IMR-90 (cell line): ENCODE data around the gene GIMAP8. TPM values are rescaled to one million over a fixed set of nuclear protein-coding genes. Genes with fewer than 3 reads are reported as not detected.

ENCODE experiments used
- ATAC-seq: fragments of 200-7000 bp; cut with Tn5 transposase; 2 replicates; pipeline ENCODE4 v1.9.1; 2020; ENCODE audit warnings: low read depth, mild to moderate bottlenecking, moderate library complexity
- BruUV-seq: library from RNA; stranded (reverse); fragments of 400-500 nt; replicated peaks from 2 replicates; lab custom pipeline; 2021; lab: Mats Ljungman, UMichigan
- CTCF ChIA-PET: fragments of 300-600 bp; formaldehyde crosslinking; extraction: SDS; loops from one replicate; lab custom pipeline; 2021; ENCODE audit warnings: antibody characterized with exemption; lab: Yijun Ruan, JAX
- POLR2A ChIA-PET: fragments of 300-600 bp; sonication (Branson Sonifier 250); formaldehyde crosslinking; loops from one replicate; lab custom pipeline; 2022; ENCODE audit warnings: antibody characterized with exemption; ENCODE audit not compliant: unreplicated experiment; lab: Charles Lee
- DNase-seq: peaks from one replicate; pipeline ENCODE4 v3.0.0; 2013
- H2AFZ ChIP-seq: replicated peaks from 2 replicates; pipeline ENCODE3; 2013; ENCODE audit warnings: low read length, mild to moderate bottlenecking; ENCODE audit not compliant: poor library complexity
- H2AK5ac ChIP-seq: 2 replicates; pipeline ENCODE4 v1.6.1; 2013; ENCODE audit warnings: low read depth, low read length, inconsistent platforms
- H2AK9ac ChIP-seq: replicated peaks from 2 replicates; pipeline ENCODE3; 2013; ENCODE audit warnings: mild to moderate bottlenecking, low read depth, low read length, moderate library complexity; ENCODE audit not compliant: poor library complexity
- H2BK120ac ChIP-seq: 2 replicates; pipeline ENCODE4 v1.6.1; 2013; ENCODE audit warnings: low read depth, low read length, inconsistent platforms
- H2BK15ac ChIP-seq: 3 replicates; pipeline ENCODE4 v1.6.1; 2013; ENCODE audit warnings: low read depth, low read length, inconsistent platforms
- H2BK20ac ChIP-seq: 2 replicates; pipeline ENCODE4 v1.6.1; 2013; ENCODE audit warnings: low read depth, mild to moderate bottlenecking, inconsistent platforms, low read length, moderate library complexity
- H2BK5ac ChIP-seq: 2 replicates; pipeline ENCODE4 v1.6.1; 2013; ENCODE audit warnings: mild to moderate bottlenecking, low read depth, low read length, inconsistent platforms; ENCODE audit not compliant: poor library complexity, severe bottlenecking
- H3K14ac ChIP-seq: replicated peaks from 2 replicates; pipeline ENCODE4 v1.6.1; 2013; ENCODE audit warnings: low read depth, low read length, inconsistent platforms
- H3K18ac ChIP-seq: 2 replicates; pipeline ENCODE4 v1.6.1; 2013; ENCODE audit warnings: low read depth, low read length, control low read depth
- H3K23ac ChIP-seq: 2 replicates; pipeline ENCODE4 v1.6.1; 2013; ENCODE audit warnings: low read depth, low read length, inconsistent platforms
- H3K27ac ChIP-seq: 2 replicates; pipeline ENCODE4 v1.5.1; 2013; ENCODE audit warnings: mild to moderate bottlenecking, control low read depth, low read length; ENCODE audit not compliant: insufficient read depth
- H3K27me3 ChIP-seq: 2 replicates; pipeline ENCODE4 v1.6.1; 2013; ENCODE audit warnings: low read length; ENCODE audit not compliant: control insufficient read depth, insufficient read depth
- H3K36me3 ChIP-seq: 2 replicates; pipeline ENCODE4 v1.6.1; 2013; ENCODE audit warnings: low read length, mixed read lengths; ENCODE audit not compliant: control insufficient read depth, insufficient read depth
- H3K4ac ChIP-seq: 2 replicates; pipeline ENCODE4 v1.6.1; 2013; ENCODE audit warnings: low read depth, low read length, inconsistent platforms
- H3K4me1 ChIP-seq: 2 replicates; pipeline ENCODE4 v1.6.1; 2013; ENCODE audit warnings: low read length, mixed read lengths; ENCODE audit not compliant: control insufficient read depth, insufficient read depth
- H3K4me2 ChIP-seq: 2 replicates; pipeline ENCODE4 v1.6.1; 2013; ENCODE audit warnings: low read depth, mild to moderate bottlenecking, control low read depth, low read length, moderate library complexity
- H3K4me3 ChIP-seq: 2 replicates; pipeline ENCODE4 v1.5.1; 2013; ENCODE audit warnings: low read depth, mild to moderate bottlenecking, control low read depth, low read length, moderate library complexity; ENCODE audit not compliant: insufficient read depth
- H3K56ac ChIP-seq: 2 replicates; pipeline ENCODE4 v1.6.1; 2013; ENCODE audit warnings: low read length, inconsistent platforms; ENCODE audit not compliant: insufficient read depth; ENCODE audit errors: extremely low read depth
- H3K79me1 ChIP-seq, 2 experiments: 2 replicates each; pipeline ENCODE4 v1.6.1; 2013; ENCODE audit warnings: low read length in 2 of 2, inconsistent platforms in 1 of 2, low read depth in 1 of 2
- H3K9ac ChIP-seq: 2 replicates; pipeline ENCODE4 v1.6.1; 2013; ENCODE audit warnings: low read depth, low read length, control low read depth
- H3K9me1 ChIP-seq: 2 replicates; pipeline ENCODE4 v1.6.1; 2013; ENCODE audit warnings: low read length, inconsistent platforms; ENCODE audit not compliant: insufficient read depth
- H3K9me3 ChIP-seq: 2 replicates; pipeline ENCODE4 v1.6.1; 2013; ENCODE audit warnings: low read length; ENCODE audit not compliant: control insufficient read depth, insufficient read depth
- H4K20me1 ChIP-seq: 2 replicates; pipeline ENCODE4 v1.6.1; 2013; ENCODE audit warnings: low read length, inconsistent platforms; ENCODE audit not compliant: insufficient read depth
- H4K5ac ChIP-seq: 2 replicates; pipeline ENCODE4 v1.6.1; 2013; ENCODE audit warnings: mild to moderate bottlenecking, low read depth, low read length, control low read depth
- H4K8ac ChIP-seq, 2 experiments: 2 replicates each; pipeline ENCODE4 v1.6.1; 2013; ENCODE audit warnings: low read depth in 2 of 2, low read length in 2 of 2, control low read depth in 1 of 2, inconsistent platforms in 1 of 2
- H4K91ac ChIP-seq: 2 replicates; pipeline ENCODE4 v1.6.1; 2013; ENCODE audit warnings: low read depth, low read length, inconsistent platforms; ENCODE audit not compliant: insufficient read depth
- BHLHE40 ChIP-seq: fragments of 150-350 bp; IDR thresholded peaks from 2 replicates; pipeline ENCODE4 v1.6.1; 2016; ENCODE audit warnings: mild to moderate bottlenecking, low read depth, low read length
- CEBPB ChIP-seq: IDR thresholded peaks from 2 replicates; pipeline ENCODE4 v1.6.1; 2012; ENCODE audit warnings: low read depth, low read length, improper control_type of control experiment
- CHD1 ChIP-seq: IDR thresholded peaks from 2 replicates; pipeline ENCODE4 v1.6.1; 2012; ENCODE audit warnings: low read depth, low read length, improper control_type of control experiment
- CTCF ChIP-seq: conservative IDR thresholded peaks from 2 replicates; pipeline ENCODE4 v1.5.1; 2012; ENCODE audit warnings: mild to moderate bottlenecking, low read depth, low read length, improper control_type of control experiment
- FOS ChIP-seq: fragments of 150-350 bp; IDR thresholded peaks from 2 replicates; pipeline ENCODE4 v1.6.1; 2016; ENCODE audit warnings: low read depth, low read length
- MAZ ChIP-seq: IDR thresholded peaks from 2 replicates; pipeline ENCODE4 v1.6.1; 2012; ENCODE audit warnings: low read depth, mild to moderate bottlenecking, low read length, improper control_type of control experiment, moderate library complexity, borderline replicate concordance
- MXI1 ChIP-seq: IDR thresholded peaks from 2 replicates; pipeline ENCODE4 v1.6.1; 2012; ENCODE audit warnings: low read depth, mild to moderate bottlenecking, low read length, moderate library complexity, borderline replicate concordance
- NFE2L2 ChIP-seq: fragments of 150-350 bp; IDR thresholded peaks from 2 replicates; pipeline ENCODE4 v1.6.1; 2016; ENCODE audit warnings: low read depth, mild to moderate bottlenecking, low read length
- WGBS, 2 experiments: methylation state at CpG; one replicate each; pipeline versions ENCODE4 v1.1.5 to v1.1.7; 2013; ENCODE audit warnings: missing lambda C conversion rate in 2 of 2; ENCODE audit not compliant: insufficient read length in 1 of 2; ENCODE audit errors: extremely low coverage in 2 of 2; 5-methylcytosine and 5-hydroxymethylcytosine counted together
- dilution Hi-C: fragments of 300-500 bp; cut with HindIII; formaldehyde crosslinking; loops from one replicate; pipeline ENCODE4 v1.14.3; 2018; ENCODE audit warnings: low sequenced_read_pairs; ENCODE audit not compliant: unreplicated experiment
- in situ Hi-C: fragments of 300-500 bp; cut with MboI; formaldehyde crosslinking; loops from 3 replicates; pipeline ENCODE4 v1.14.3; 2019; ENCODE audit warnings: low sequenced_read_pairs, inconsistent platforms, mixed read lengths
- intact Hi-C: fragments of 100-400 bp; cut with micrococcal nuclease; formaldehyde crosslinking; loops from 2 replicates; pipeline ENCODE4 v1.10.0; 2022
- polyA plus RNA-seq, 3 experiments: library from polyadenylated mRNA; depleted of rRNA; stranded (reverse); fragments of >200 nt; gene quantifications; 2 replicates each; pipeline ENCODE4 v1.2.3, GENCODE V29; 2012; ENCODE audit warnings: low replicate concordance in 1 of 3
- total RNA-seq: library from RNA; depleted of rRNA; stranded (reverse); fragments of >200 nt; gene quantifications from 2 replicates; pipeline ENCODE4 v1.2.3, GENCODE V29; 2012

GIMAP8 gene
- total and polyA plus RNA-seq, 2 of the 4 experiments (the other 2 are of a cell fraction): not detected

GRCh38 chr7:150425670-150426069, 24.8 kb upstream of the GIMAP8 start (continued):
- no peak for TF ChIP-seq MXI1
- no peak for TF ChIP-seq BHLHE40

- dilution Hi-C loops: no loop called here
Measured at GRCh38 chr7:150428671-150429451, 21.6 kb upstream of the GIMAP8 start.

More at GRCh38 chr7:150428671-150429451, 21.6 kb upstream of the GIMAP8 start:
- peak; percentile 92 for DNase-seq
- Histone ChIP-seq H3K4me1 (peaks cover 21% of the 10 kb centered on the region), H2BK5ac (peak overlapping the region; percentile 59), H4K8ac (peak overlapping the region; percentile 22 to 26; a peak in 2 of 4 replicates), H2BK120ac (peak overlapping the region; percentile 41; the same call in 1 of the 2 replicates), H2AK9ac (peak overlapping the region; percentile 83), H3K36me3 (no peaks in the 10 kb centered on the region), H3K4ac (peak overlapping the region; percentile 14; the same call in 1 of the 2 replicates), H4K5ac (peak overlapping the region; percentile 9), H3K9me3 (no peaks in the 10 kb centered on the region), H4K91ac (peak overlapping the region; percentile 31; the same call in 1 of the 2 replicates), H3K27ac (peak overlapping the region; percentile 73), H3K18ac (peak overlapping the region; percentile 96), H3K9ac (peak overlapping the region; percentile 2; the same call in 1 of the 2 replicates), H3K9me1 (no peaks in the 10 kb centered on the region), H3K27me3 (no peaks in the 10 kb centered on the region), H3K56ac (no peak overlapping the region), H3K14ac (no peak overlapping the region; the same call in 1 of the 2 replicates), H2AFZ (peak overlapping the region; percentile 3), H4K20me1 (no peaks in the 10 kb centered on the region), H3K4me2 (peak overlapping the region; percentile 29), H2AK5ac (no peak overlapping the region), H3K79me1 (no peaks in the 10 kb centered on the region), H2BK20ac (no peak overlapping the region), H3K23ac (no peak overlapping the region), H3K4me3 (no peak overlapping the region), H2BK15ac (peak overlapping the region; percentile 1; the same call in 1 of the 3 replicates)
- ChIA-PET POLR2A (interaction anchor here (1.1 kb wide), 1 partner anchor 18 kb away, joined by 3 read pairs; no protein-coding TSS in a partner anchor), CTCF (no interaction called here)
- ATAC-seq: peak; percentile 81
- intact Hi-C loops: no loop called here
- 42% methylated on average over 2 of the region's 11 CpGs; no CpG with 5 or more reads in 1 of the 2 experiments for WGBS, 2 experiments
- TF ChIP-seq FOS (peak; percentile 63; the same call in 1 of the 2 replicates), CHD1 (no peak), NFE2L2 (peak; percentile 4; the same call in 1 of the 2 replicates), CTCF (no peak), MAZ (no peak), CEBPB (0 out of 2 replicates have a peak, but pooled peaks have one; percentile 18), BHLHE40 (peak; percentile 51; the same call in 1 of the 2 replicates)
- BruUV-seq: no TSS peak
- in situ Hi-C loops: no loop called here
